NCI-H2227 (cell line): ENCODE results near the gene MECR.

Source experiments
- DNase-seq: peaks from one replicate; lab custom pipeline; 2025; ENCODE audit not compliant: unreplicated experiment; lab: John Stamatoyannopoulos, UW

MECR gene

GRCh38 chr1:29256394-29256793, 25.7 kb upstream of the MECR start:
- DNase-seq, result peak; percentile 69

GRCh38 chr1:29255134-29255666, 24.5 kb upstream of the MECR start:
- DNase-seq, result no peak

- no peak for DNase-seq
Observed at GRCh38 chr1:29254346-29254745, 23.6 kb upstream of the MECR start.

DNA sequence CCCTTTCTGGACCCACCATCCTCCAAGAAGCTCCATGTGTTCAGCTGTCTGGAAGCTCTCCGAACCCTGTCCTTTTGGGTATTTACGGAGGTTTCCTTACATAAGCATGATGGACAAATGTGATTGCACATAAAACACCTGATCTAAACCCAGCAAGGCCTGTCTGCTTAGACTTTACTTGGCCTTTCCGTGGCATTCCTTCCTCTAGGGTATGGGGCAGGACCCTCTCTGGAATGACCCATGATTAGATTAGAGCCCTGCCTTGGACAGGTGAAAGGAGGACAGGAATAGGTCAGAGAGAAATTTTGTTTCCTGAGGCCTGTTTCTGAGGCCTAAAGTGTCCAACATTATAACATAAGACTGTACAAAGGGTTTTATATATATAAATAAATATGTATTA, 22.4 kb upstream of the MECR start:
- no peak for DNase-seq

- no peak for DNase-seq
Observed at GRCh38 chr1:29251164-29252124, 20.7 kb upstream of the MECR start.

DNA sequence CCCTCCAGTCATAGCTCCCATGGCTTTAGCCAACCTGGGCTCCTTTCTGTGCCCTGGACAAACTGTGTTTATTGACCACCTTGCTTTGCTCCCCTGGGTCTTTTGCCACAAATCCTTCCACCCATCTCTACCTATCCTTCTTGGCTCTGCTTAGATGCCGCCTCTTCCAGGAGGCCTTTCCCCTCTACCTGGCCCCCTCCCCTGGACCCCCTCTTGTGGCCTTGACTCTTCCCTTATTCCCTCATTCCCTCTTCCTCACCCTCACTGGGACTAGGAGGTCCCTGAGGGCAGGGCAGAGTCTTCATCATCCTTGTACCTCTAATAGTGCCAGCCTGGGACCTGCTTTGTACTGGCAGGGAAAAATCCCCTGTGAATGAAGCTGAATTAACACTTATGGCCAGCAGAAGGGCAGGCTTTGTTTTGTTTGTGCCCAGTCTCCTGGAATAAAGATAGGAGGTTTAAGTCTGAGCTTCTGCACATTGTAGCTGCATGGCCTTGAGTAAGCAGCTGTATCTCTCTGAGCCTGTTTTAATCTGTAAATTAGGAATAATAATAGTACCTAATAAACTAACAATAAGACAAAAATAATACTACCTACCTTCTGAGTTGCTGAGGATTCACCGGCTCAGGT, 19.3 kb upstream of the MECR start:
- DNase-seq, result no peak

DNA sequence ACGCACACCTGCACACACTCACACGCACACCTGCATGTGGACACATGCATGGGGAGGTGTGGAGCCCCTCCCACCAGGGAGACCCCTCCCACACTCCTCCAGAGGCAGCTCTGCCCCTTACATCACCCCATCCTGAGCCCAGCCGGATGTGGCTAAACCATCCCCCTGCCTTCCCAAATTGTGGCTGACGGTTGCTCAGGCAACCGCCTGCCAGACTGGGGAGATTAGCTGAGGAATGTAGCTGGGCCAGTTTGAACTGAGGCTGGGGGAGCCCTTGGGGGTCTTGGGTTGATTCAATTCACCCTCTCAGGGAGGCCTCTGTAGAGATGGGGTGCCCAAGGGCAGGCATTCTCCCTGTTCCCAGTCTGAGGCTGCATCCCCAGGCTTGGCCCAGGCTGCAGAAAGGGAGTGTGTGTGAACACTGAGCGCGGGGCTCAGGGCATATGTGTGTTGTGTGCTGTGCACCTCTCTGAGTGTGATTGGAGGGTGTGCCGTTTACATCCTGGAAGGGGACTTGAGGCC, 18.5 kb upstream of the MECR start:
- peak; percentile 13 for DNase-seq

- DNase-seq, result no peak
Observed at GRCh38 chr1:29248409-29248808, 17.7 kb upstream of the MECR start.

DNA sequence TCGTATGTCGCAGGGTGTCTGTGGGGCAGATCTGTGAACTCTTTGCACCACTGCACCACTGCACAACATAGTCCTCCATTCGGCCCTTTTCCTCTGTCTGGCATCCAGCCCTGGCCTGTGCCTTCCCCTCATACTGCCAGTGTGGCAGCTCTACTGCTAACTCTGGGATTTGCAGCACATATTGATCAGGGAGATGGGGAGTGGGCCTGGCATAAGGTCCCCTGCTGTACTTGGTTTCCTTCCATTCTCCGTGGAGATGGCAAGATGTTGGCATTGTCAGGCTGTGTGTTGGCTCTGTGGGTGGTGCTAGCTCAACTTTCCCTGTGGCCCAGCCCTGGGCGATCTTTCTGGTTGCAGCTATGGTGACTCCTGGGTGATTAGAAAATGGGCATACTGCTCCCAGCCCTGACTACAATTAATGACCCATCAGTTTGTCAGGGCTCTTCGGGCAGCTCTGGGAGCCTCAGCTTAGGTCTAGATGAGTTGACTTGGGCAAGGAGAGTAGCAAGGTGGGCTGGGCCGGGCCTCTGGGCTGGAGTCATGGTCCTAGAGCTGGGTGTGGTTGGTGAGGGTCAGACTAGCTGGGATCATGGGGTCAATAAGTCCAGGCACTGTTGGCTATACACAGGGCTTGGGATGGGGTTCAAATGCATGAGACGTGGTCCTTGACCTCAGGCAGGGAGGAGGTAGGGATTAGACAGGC, 17.0 kb upstream of the MECR start:
- DNase-seq, result no peak

DNA sequence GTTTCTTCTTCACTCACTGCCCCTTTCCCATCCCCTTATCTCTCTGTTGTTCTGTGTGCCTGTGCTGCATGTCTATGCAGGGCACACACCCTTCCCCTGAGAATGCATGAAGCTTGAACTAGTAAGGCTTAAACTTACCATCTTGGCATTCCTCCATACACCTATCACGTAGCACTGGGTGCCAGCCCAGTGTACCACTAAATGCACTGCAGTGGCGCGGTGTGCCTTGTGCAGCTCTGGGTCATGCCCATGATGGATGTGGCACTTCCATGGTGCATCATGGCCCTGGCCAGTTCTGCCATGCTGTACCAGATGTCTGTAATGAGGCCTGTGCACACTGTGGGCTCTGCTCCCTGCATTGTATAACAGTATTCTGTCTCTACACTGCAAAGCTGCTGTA, 16.3 kb upstream of the MECR start:
- DNase-seq, result no peak

DNA sequence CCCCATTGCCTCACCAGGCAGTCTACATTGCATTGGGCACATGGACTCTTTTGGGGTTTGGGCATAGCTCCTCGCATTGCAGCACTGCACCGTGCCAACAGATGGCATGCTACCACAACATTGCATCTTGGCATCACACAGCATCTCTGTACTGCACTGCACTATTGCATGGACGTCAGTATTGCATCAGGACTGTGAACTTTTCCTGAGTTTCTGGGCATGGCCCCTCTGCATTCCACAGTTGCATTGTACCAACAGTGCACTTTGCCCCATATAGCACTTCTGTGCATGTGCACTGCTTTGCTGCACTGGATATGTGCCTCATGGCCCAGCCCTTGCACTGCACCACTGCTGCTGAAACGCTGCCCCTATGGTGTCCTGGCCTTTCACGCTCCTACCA, 15.1 kb upstream of the MECR start:
- peak; percentile 34 for DNase-seq

DNA sequence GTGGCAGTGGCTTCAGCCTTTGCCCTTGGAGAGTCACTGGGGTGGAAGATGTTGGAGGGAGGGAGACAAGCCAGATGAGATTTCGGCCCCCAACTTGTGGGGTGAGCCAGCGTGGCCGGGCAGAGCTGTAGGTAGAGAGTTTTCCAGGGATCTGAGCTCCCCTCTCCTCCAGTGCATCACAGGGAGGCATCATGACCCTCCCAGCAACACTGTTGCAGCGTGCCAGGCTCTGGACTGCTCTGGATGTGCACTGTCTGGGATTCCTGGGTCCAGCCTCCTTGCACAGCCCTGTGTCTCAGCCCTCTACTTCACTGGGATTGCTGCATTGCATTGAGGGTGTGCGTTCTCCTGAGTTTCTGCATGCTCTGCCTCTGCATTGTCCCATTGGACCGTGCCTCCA, 14.5 kb upstream of the MECR start:
- DNase-seq, result no peak

- DNase-seq, result no peak
Observed at GRCh38 chr1:29243871-29244200, 13.1 kb upstream of the MECR start.

GRCh38 chr1:29243023-29243870, 12.5 kb upstream of the MECR start:
- no peak for DNase-seq

DNA sequence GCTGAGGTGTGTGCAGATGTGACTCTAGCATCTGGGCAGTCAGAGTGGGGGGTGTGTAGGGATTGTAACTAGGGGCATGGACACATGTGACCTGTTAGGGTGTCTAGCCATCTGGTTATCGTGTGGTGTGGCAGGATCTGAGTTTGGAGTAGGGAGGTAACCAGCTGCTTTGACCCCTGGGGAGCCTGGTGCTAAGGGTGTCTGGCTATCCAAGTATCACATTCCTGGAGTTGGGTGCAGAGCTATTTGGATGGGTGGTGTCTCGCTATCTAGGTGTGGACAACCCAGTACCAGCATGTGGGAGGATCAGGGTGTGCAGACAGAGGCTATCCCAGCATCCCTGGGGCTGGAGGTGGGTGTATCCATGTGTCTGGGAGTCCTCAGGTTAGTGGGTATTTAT, 10.3 kb upstream of the MECR start:
- no peak for DNase-seq

DNA sequence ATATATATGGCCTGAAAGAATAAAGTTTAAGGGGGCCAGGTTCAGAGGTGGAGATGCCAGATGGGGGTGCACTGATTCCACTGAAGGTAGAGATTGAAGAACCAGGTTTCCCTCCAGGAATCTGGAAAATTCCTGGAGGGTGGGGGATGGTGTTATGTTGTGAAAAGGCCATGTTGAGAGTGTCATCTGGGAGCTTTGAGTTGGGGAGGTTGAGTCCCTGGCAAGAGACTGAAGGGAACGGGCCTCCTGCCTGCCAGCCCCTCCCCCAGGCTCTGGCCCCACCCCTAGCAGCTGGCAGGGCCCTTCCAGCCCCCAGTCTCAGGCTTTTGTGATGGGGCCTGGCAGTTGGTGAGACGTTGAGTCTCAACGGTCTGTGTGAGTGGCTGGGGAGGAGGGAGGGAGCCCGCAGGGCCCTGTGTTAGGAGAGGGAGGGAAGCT, 9.7 kb upstream of the MECR start:
- DNase-seq, result peak; percentile 14

- no peak for DNase-seq
Observed at GRCh38 chr1:29239142-29239541, 8.4 kb upstream of the MECR start.

GRCh38 chr1:29238620-29239002, 7.9 kb upstream of the MECR start:
- DNase-seq, result no peak

GRCh38 chr1:29237852-29238619, 7.3 kb upstream of the MECR start:
- peak; percentile 41 for DNase-seq
